ENCODE data around the gene ENGASE. TPM values are rescaled to one million over a fixed set of nuclear protein-coding genes. Genes with fewer than 3 reads are reported as not detected.

The ENGASE gene
- total RNA-seq, 2 experiments from 2014 or later = 28.5 to 28.9 TPM

- H3K27ac Mint-ChIP-seq = no peak overlapping the region
- POLR2A ChIA-PET = no interaction called here
- DNase-seq = no peak
- CTCF ChIA-PET = no interaction called here
- H3K9me3 Mint-ChIP-seq = no peaks in the 10 kb centered on the region
- no peaks in the 10 kb centered on the region for H3K4me1 Mint-ChIP-seq
- H3K36me3 Mint-ChIP-seq (ENCODE audit: low read depth) = no peaks in the 10 kb centered on the region
- no peak overlapping the region for H3K4me3 Mint-ChIP-seq
- no peaks in the 10 kb centered on the region for H3K27me3 Mint-ChIP-seq
These were observed 57.8 kb downstream of the ENGASE start for GRCh38 chr17:79132271-79133064.

GRCh38 chr17:79133214-79133613 lies 58.6 kb downstream of the ENGASE start:
- CTCF ChIA-PET = no interaction called here
- no peaks in the 10 kb centered on the region for H3K36me3 Mint-ChIP-seq (ENCODE audit: low read depth)
- no peak overlapping the region for H3K27ac Mint-ChIP-seq
- no peaks in the 10 kb centered on the region for H3K27me3 Mint-ChIP-seq
- H3K4me1 Mint-ChIP-seq = no peaks in the 10 kb centered on the region
- POLR2A ChIA-PET = no interaction called here
- no peak overlapping the region for H3K4me3 Mint-ChIP-seq
- H3K9me3 Mint-ChIP-seq = peaks cover 2% of the 10 kb centered on the region
- DNase-seq = no peak

- Mint-ChIP-seq H3K4me1 (no peaks in the 10 kb centered on the region), H3K4me3 (no peak overlapping the region), H3K27ac (no peak overlapping the region), H3K9me3 (peaks cover 10% of the 10 kb centered on the region), H3K36me3 (ENCODE audit: low read depth) (no peaks in the 10 kb centered on the region), H3K27me3 (no peaks in the 10 kb centered on the region)
- CTCF ChIA-PET = no interaction called here
- no peak for DNase-seq
- POLR2A ChIA-PET = no interaction called here
These were observed 59.4 kb downstream of the ENGASE start for GRCh38 chr17:79133985-79134384.

DNA sequence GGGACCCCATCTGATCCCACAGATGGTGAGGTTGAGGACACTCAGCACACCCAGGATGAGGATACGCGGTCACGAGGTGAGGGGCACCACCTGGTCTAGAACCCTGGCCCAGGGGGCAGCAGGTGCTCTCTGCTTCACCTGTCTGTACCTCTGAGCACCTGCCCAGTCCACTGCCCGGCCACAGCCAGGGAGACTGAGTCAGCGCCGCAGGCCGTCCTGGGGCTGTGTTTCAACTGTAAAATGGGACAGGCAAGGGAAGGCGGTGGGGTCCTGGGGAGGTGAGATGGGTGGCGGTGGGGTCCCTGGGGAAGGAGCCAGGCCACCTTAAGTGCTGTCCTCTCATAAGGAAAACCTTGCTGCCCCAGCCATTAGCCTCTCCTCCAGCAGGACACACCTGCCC lies 60.4 kb downstream of the ENGASE start:
- Mint-ChIP-seq H3K36me3 (ENCODE audit: low read depth) (no peaks in the 10 kb centered on the region), H3K27ac (no peak overlapping the region), H3K4me3 (no peak overlapping the region), H3K27me3 (no peaks in the 10 kb centered on the region), H3K4me1 (no peaks in the 10 kb centered on the region), H3K9me3 (peaks cover 10% of the 10 kb centered on the region)
- POLR2A ChIA-PET = no interaction called here
- no peak for DNase-seq
- CTCF ChIA-PET = no interaction called here

- Mint-ChIP-seq H3K27ac (no peak overlapping the region), H3K9me3 (peaks cover 10% of the 10 kb centered on the region), H3K4me3 (no peak overlapping the region), H3K36me3 (ENCODE audit: low read depth) (no peaks in the 10 kb centered on the region), H3K4me1 (no peaks in the 10 kb centered on the region), H3K27me3 (no peaks in the 10 kb centered on the region)
- ChIA-PET CTCF (no interaction called here), POLR2A (no interaction called here)
- DNase-seq = no peak
These were observed 61.2 kb downstream of the ENGASE start for GRCh38 chr17:79135628-79136405.

Other genes with a start within 250 kb of the ENGASE start
- gene USP36, start 234.0 kb upstream of the ENGASE start, total RNA-seq = 10 to 100 TPM; 95.4 to 96.8 TPM
- gene CEP295NL, start 171.6 kb upstream of the ENGASE start, total RNA-seq = not detected
- 1 to 10 TPM; 3.3 TPM for gene TIMP2, start 149.4 kb upstream of the ENGASE start, total RNA-seq
- 100 to 1,000 TPM; 209 to 219 TPM for gene LGALS3BP, start 94.9 kb upstream of the ENGASE start, total RNA-seq
- gene CANT1, start 65.1 kb upstream of the ENGASE start, total RNA-seq = 10 to 100 TPM; 78.4 to 81.1 TPM
- gene C1QTNF1, start 50.7 kb upstream of the ENGASE start, total RNA-seq = not detected